ENCODE results near the gene CPNE1.

- no peak for TF ChIP-seq GATA3 (IDR thresholded peaks at IDR 0.05; ENCODE audit: low read depth, low read length)
- no peak for TF ChIP-seq GATA2 (IDR thresholded peaks at IDR 0.05; ENCODE audit: low read depth, low read length)
These were observed 5.0 kb upstream of the CPNE1 start for GRCh38 chr20:35669681-35670080.

All from SH-SY5Y (cell line).